OCI-LY1 (cell line): ENCODE data around the gene CEL.

Experiments
- EZH2 ChIP-seq: fragments of 200-600 bp; sonication (generic), shearing (Covaris generic); IDR thresholded peaks from 2 replicates; pipeline ENCODE4 v1.8.0; 2017; ENCODE audit warnings: borderline replicate concordance, mixed run types, mild to moderate bottlenecking, antibody characterized with exemption, low read length, moderate library complexity, mixed read lengths
- TF ChIP-seq, protein P1 (sequence below): fragments of 200-600 bp; sonication (generic), shearing (Covaris generic); IDR thresholded peaks from 2 replicates; pipeline ENCODE4 v1.5.1; 2017; ENCODE audit warnings: mild to moderate bottlenecking, antibody characterized with exemption, low read length, moderate library complexity, mixed read lengths

DNA sequence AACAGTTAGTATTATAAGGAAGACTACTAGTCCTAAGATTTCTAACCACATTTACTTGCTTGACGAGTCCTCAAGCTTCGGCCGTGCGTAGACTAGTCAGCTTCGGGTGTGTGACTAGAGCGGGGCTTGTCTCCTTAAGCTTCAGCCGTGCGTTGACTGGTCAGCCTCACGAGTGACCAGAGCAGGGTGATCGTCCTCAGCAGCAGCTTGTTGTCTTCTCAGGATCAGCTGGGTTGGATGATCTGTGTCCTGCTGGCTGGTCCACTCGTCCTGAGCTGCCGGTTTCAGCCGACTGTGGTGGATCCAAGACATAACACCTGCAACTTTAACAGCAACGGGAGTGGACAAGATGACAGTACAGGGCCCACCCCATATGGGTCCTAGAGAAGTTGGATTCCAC, 16.7 kb downstream of the CEL start:
- TF ChIP-seq, protein P1, sequence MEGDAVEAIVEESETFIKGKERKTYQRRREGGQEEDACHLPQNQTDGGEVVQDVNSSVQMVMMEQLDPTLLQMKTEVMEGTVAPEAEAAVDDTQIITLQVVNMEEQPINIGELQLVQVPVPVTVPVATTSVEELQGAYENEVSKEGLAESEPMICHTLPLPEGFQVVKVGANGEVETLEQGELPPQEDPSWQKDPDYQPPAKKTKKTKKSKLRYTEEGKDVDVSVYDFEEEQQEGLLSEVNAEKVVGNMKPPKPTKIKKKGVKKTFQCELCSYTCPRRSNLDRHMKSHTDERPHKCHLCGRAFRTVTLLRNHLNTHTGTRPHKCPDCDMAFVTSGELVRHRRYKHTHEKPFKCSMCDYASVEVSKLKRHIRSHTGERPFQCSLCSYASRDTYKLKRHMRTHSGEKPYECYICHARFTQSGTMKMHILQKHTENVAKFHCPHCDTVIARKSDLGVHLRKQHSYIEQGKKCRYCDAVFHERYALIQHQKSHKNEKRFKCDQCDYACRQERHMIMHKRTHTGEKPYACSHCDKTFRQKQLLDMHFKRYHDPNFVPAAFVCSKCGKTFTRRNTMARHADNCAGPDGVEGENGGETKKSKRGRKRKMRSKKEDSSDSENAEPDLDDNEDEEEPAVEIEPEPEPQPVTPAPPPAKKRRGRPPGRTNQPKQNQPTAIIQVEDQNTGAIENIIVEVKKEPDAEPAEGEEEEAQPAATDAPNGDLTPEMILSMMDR: no peak
- no peak for TF ChIP-seq EZH2
